Ovary (tissue), 9 donors: Measurements from ENCODE around the gene FAM114A2. TPM values are rescaled to one million over a fixed set of nuclear protein-coding genes. Genes with fewer than 3 reads are reported as not detected.
"Not testable (repeated sequence)": the region's sequence is repeated elsewhere in the genome, so short reads cannot be mapped to it uniquely, and the experiment has no call there.

Source experiments
- DNase-seq, 5 donors: peaks; one replicate each; pipeline ENCODE4 v3.0.0-alpha.2; 2019 to 2020
- H3K27ac ChIP-seq, 2 donors: fragments of 200-600 bp; one replicate each; pipeline versions ENCODE4 v1.5.1 to v1.8.0; 2019 to 2022
- H3K27me3 ChIP-seq: fragments of 200-600 bp; one replicate; pipeline ENCODE4 v1.8.0; 2022
- H3K36me3 ChIP-seq: fragments of 200-600 bp; sonication (generic); one replicate; pipeline ENCODE4 v1.5.1; 2019
- H3K4me1 ChIP-seq: one replicate; pipeline ENCODE4 v1.8.1; 2013; ENCODE audit warnings: mild to moderate bottlenecking, moderate library complexity; ENCODE audit not compliant: insufficient read depth
- H3K4me3 ChIP-seq: fragments of 200-600 bp; sonication (generic); one replicate; pipeline ENCODE4 v1.5.1; 2017
- H3K9me3 ChIP-seq, 2 donors: fragments of 200-600 bp in 1 of 2; sonication (generic) in 1 of 2; one replicate each; pipeline versions ENCODE4 v1.5.1 to v1.8.1; 2013 to 2019; ENCODE audit warnings: mild to moderate bottlenecking in 1 of 2, moderate library complexity in 1 of 2
- CTCF ChIP-seq, 3 donors: fragments of 450-650 bp in 2 of 3; fragments of 200-600 bp in 1 of 3; IDR thresholded peaks; one replicate each; pipeline versions ENCODE4 v1.5.1 to v1.8.0; 2016 to 2022; ENCODE audit warnings: antibody characterized with exemption in 3 of 3, mild to moderate bottlenecking in 1 of 3
- EP300 ChIP-seq: sonication (generic); formaldehyde crosslinking; IDR thresholded peaks from one replicate; pipeline ENCODE4 v1.6.1; 2017; ENCODE audit warnings: antibody characterized with exemption
- POLR2A ChIP-seq: fragments of 450-650 bp; IDR thresholded peaks from one replicate; pipeline ENCODE4 v1.6.1; 2017; ENCODE audit warnings: antibody characterized with exemption, mild to moderate bottlenecking, moderate library complexity
- WGBS, 3 donors: extraction: QIAGEN DNeasy Blood & Tissue Kit in 1 of 3; methylation state at CpG; one replicate each; pipeline versions ENCODE4 v1.1.5 to v1.1.7; 2013 to 2017; 5-methylcytosine and 5-hydroxymethylcytosine counted together
- intact Hi-C, 4 donors: fragments of 100-400 bp; cut with DNase I; formaldehyde crosslinking; loops; one replicate each; pipeline versions ENCODE4 v1.11.0 to v1.15.1; 2022 to 2023
- polyA plus RNA-seq, 2 donors: library from polyadenylated mRNA; stranded (reverse); fragments of 200-250 nt in 1 of 2; fragments of 350-450 nt in 1 of 2; fragmentation: Illumina TruSeq in 1 of 2; extraction: RNeasy Lipid Tissue Mini Kit (QIAGEN cat#74804) in 1 of 2; gene quantifications; one replicate each; pipeline ENCODE4 v1.2.3, GENCODE V29; 2013 to 2014
- total RNA-seq, 7 donors: library from RNA; depleted of rRNA in 2 of 7; stranded (reverse); fragments of >200 nt in 2 of 7; fragmentation: NEBNext Ultra II Directional in 3 of 7; extraction: Animal tissue kit (Norgen Biotek cat#: 25700) in 3 of 7; gene quantifications; one replicate each; pipeline versions ENCODE4 v1.1.0 to v1.2.4, GENCODE V29; 2016 to 2023
- donor health status: DM: no; HTN: no; CAD: no; lungs with moderate emphysema.
- donor health status: DM: no; HTN: no; CAD: no.
- donor health status: Bipolar disorder and iron deficiency.
- donor health status: DM: yes; HTN: yes; CAD: no.
- donor health status: DM: no; HTN: no; CAD: no.
- donor health status: DM: yes; HTN: yes; CAD: no.

Gene FAM114A2
- total and polyA plus RNA-seq, 9 donors = 9.6 to 63.3 (median 33.1) TPM

- TF ChIP-seq CTCF (IDR thresholded peaks at IDR 0.05) (no peak), POLR2A (no peak), EP300 (no peak)
- no peak for DNase-seq
- intact Hi-C loops = no loop called here
- Histone ChIP-seq H3K4me3 (no peak overlapping the region), H3K36me3 (no peaks in the 10 kb centered on the region), H3K27me3 (no peaks in the 10 kb centered on the region), H3K9me3 (no peaks in the 10 kb centered on the region), H3K27ac (no peak overlapping the region), H3K4me1 (no peaks in the 10 kb centered on the region)
Observed at GRCh38 chr5:154025951-154026350, 12.8 kb downstream of the FAM114A2 start.

- 95 to 100% (median 98%) methylated on average over 1 of the region's 1 CpG for WGBS, 3 donors
- H3K4me1 ChIP-seq, H3K4me3 ChIP-seq, intact Hi-C loops, H3K36me3 ChIP-seq, H3K27me3 ChIP-seq, H3K9me3 ChIP-seq, DNase-seq, H3K27ac ChIP-seq: not testable (repeated sequence)
Observed at GRCh38 chr5:154018919-154019318, 19.8 kb downstream of the FAM114A2 start.

GRCh38 chr5:154015071-154015693, 23.5 kb downstream of the FAM114A2 start:
- WGBS, 3 donors = 92 to 95% (median 94%) methylated on average over 4 of the region's 4 CpGs
- TF ChIP-seq POLR2A (no peak), EP300 (no peak), CTCF (IDR thresholded peaks at IDR 0.05) (no peak)
- Histone ChIP-seq H3K27ac (no peak overlapping the region), H3K9me3 (no peaks in the 10 kb centered on the region), H3K36me3 (no peaks in the 10 kb centered on the region), H3K4me3 (no peak overlapping the region), H3K4me1 (no peaks in the 10 kb centered on the region), H3K27me3 (no peaks in the 10 kb centered on the region)
- peak in 1 of 5 donors; percentile 15 for DNase-seq
- intact Hi-C loops = no loop called here

- TF ChIP-seq POLR2A (no peak), CTCF (IDR thresholded peaks at IDR 0.05) (no peak), EP300 (no peak)
Observed at GRCh38 chr5:154010660-154011059, 28.1 kb downstream of the FAM114A2 start.

GRCh38 chr5:154005648-154006047, 33.1 kb downstream of the FAM114A2 start:
- Histone ChIP-seq H3K27ac (no peak overlapping the region), H3K36me3 (no peaks in the 10 kb centered on the region), H3K9me3 (no peaks in the 10 kb centered on the region), H3K4me3 (no peak overlapping the region), H3K4me1 (peaks cover 1% of the 10 kb centered on the region), H3K27me3 (no peaks in the 10 kb centered on the region)
- TF ChIP-seq EP300 (no peak), POLR2A (no peak), CTCF (IDR thresholded peaks at IDR 0.05) (no peak)
- intact Hi-C loops = no loop called here
- DNase-seq = no peak
- 92 to 100% (median 98%) methylated on average over 1 of the region's 1 CpG for WGBS, 3 donors

More at GRCh38 chr5:154010660-154011059, 28.1 kb downstream of the FAM114A2 start:
- no peak overlapping the region for H3K27ac ChIP-seq
- intact Hi-C loops = no loop called here
- no peaks in the 10 kb centered on the region for H3K36me3 ChIP-seq
- DNase-seq = no peak
- H3K9me3 ChIP-seq = no peaks in the 10 kb centered on the region
- no peaks in the 10 kb centered on the region for H3K27me3 ChIP-seq
- no peaks in the 10 kb centered on the region for H3K4me1 ChIP-seq
- 46 to 68% (median 48%) methylated on average over 3 of the region's 3 CpGs for WGBS, 3 donors
- H3K4me3 ChIP-seq = no peak overlapping the region
